CD14-positive monocyte (primary cell): ENCODE measurements around the gene FHIP1B. TPM values are rescaled to one million over a fixed set of nuclear protein-coding genes. Genes with fewer than 3 reads are reported as not detected.

Experiments
- DNase-seq, 3 donors: peaks; one replicate each; pipeline ENCODE4 v3.0.0-alpha.2; 2011 to 2022
- H2AFZ ChIP-seq: 2 replicates; pipeline ENCODE4 v1.6.0; 2012; ENCODE audit warnings: mild to moderate bottlenecking, low read depth, low read length, inconsistent platforms; ENCODE audit not compliant: insufficient read depth, poor library complexity, severe bottlenecking
- H3K27ac ChIP-seq, 2 donors: 1 replicate in 1 of 2; 2 replicates in 1 of 2; pipeline ENCODE4 v1.5.1; 2012 to 2013; ENCODE audit warnings: low read length in 2 of 2, control low read depth in 1 of 2, inconsistent platforms in 1 of 2, low read depth in 1 of 2, mild to moderate bottlenecking in 1 of 2
- H3K27me3 ChIP-seq, 2 donors: one replicate each; pipeline versions ENCODE4 v1.6.0 to v1.6.1; 2011 to 2013; ENCODE audit warnings: low read length in 2 of 2; ENCODE audit not compliant: control insufficient read depth in 2 of 2, insufficient read depth in 2 of 2
- H3K36me3 ChIP-seq, 2 donors: replicated peaks in 1 of 2; 1 replicate in 1 of 2; 2 replicates in 1 of 2; pipeline versions ENCODE4 v1.5.1 to v1.6.1; 2012 to 2013; ENCODE audit warnings: low read length in 2 of 2, control low read depth in 1 of 2, inconsistent platforms in 1 of 2, mild to moderate bottlenecking in 1 of 2; ENCODE audit not compliant: insufficient read depth in 2 of 2, control insufficient read depth in 1 of 2
- H3K4me1 ChIP-seq, 2 donors: 1 replicate in 1 of 2; 2 replicates in 1 of 2; pipeline versions ENCODE4 v1.5.1 to v1.6.1; 2012 to 2013; ENCODE audit warnings: low read length in 2 of 2, control low read depth in 1 of 2, inconsistent platforms in 1 of 2, mild to moderate bottlenecking in 1 of 2, moderate library complexity in 1 of 2; ENCODE audit not compliant: insufficient read depth in 2 of 2, control insufficient read depth in 1 of 2
- H3K4me2 ChIP-seq: replicated peaks from 2 replicates; pipeline ENCODE3; 2012; ENCODE audit warnings: low read length, moderate library complexity, mild to moderate bottlenecking; ENCODE audit not compliant: poor library complexity, severe bottlenecking; ENCODE audit errors: extremely low read depth
- H3K4me3 ChIP-seq, 3 experiments: fragments of 200-600 bp in 1 of 3; sonication (generic) in 1 of 3; replicated peaks in 1 of 3; 1 replicate in 2 of 3; 2 replicates in 1 of 3; pipeline ENCODE4 v1.5.1; 2011 to 2013; ENCODE audit warnings: low read length in 3 of 3, mild to moderate bottlenecking in 3 of 3, control low read depth in 2 of 3, low read depth in 2 of 3, inconsistent platforms in 1 of 3, moderate library complexity in 1 of 3
- H3K79me2 ChIP-seq: 2 replicates; pipeline ENCODE4 v1.6.0; 2012; ENCODE audit warnings: mild to moderate bottlenecking, control low read depth, inconsistent platforms, low read length, moderate library complexity; ENCODE audit not compliant: insufficient read depth
- H3K9ac ChIP-seq: 2 replicates; pipeline ENCODE4 v1.6.0; 2017; ENCODE audit warnings: low read length, mild to moderate bottlenecking; ENCODE audit not compliant: insufficient read depth, poor library complexity, severe bottlenecking
- H3K9me3 ChIP-seq, 2 donors: replicated peaks in 1 of 2; 1 replicate in 1 of 2; 2 replicates in 1 of 2; pipeline versions ENCODE4 v1.5.1 to v1.6.1; 2012 to 2013; ENCODE audit warnings: low read length in 2 of 2, control low read depth in 1 of 2; ENCODE audit not compliant: control insufficient read depth in 1 of 2, insufficient read depth in 1 of 2
- H4K20me1 ChIP-seq: 2 replicates; pipeline ENCODE4 v1.6.0; 2012; ENCODE audit warnings: mild to moderate bottlenecking, low read length, control low read depth, moderate library complexity; ENCODE audit not compliant: insufficient read depth
- H3K27ac Mint-ChIP-seq, 7 donors: one replicate each; pipeline ENCODE4 v1.8.0; 2020; ENCODE audit warnings: mild to moderate bottlenecking in 7 of 7, mixed read lengths in 7 of 7, moderate library complexity in 6 of 7, inconsistent platforms in 2 of 7
- H3K27me3 Mint-ChIP-seq, 3 donors: one replicate each; pipeline ENCODE4 v1.8.0; 2021 to 2022; ENCODE audit warnings: low read depth in 3 of 3, mild to moderate bottlenecking in 3 of 3, mixed read lengths in 3 of 3, moderate library complexity in 3 of 3, inconsistent platforms in 1 of 3
- H3K36me3 Mint-ChIP-seq, 2 donors: one replicate each; pipeline ENCODE4 v1.8.0; 2020; ENCODE audit warnings: mixed read lengths in 2 of 2, inconsistent platforms in 1 of 2, mild to moderate bottlenecking in 1 of 2
- H3K4me1 Mint-ChIP-seq: one replicate; pipeline ENCODE4 v1.8.0; 2020; ENCODE audit warnings: mild to moderate bottlenecking, mixed read lengths
- H3K4me3 Mint-ChIP-seq, 2 donors: one replicate each; pipeline ENCODE4 v1.8.0; 2020; ENCODE audit warnings: mild to moderate bottlenecking in 2 of 2, mixed read lengths in 2 of 2, moderate library complexity in 1 of 2
- H3K9me3 Mint-ChIP-seq, 7 donors: one replicate each; pipeline ENCODE4 v1.8.0; 2020 to 2022; ENCODE audit warnings: mixed read lengths in 7 of 7, mild to moderate bottlenecking in 6 of 7, moderate library complexity in 6 of 7, inconsistent platforms in 2 of 7
- WGBS: methylation state at CpG from one replicate; pipeline ENCODE4 v1.1.5; 2013; ENCODE audit warnings: missing lambda C conversion rate; ENCODE audit not compliant: insufficient coverage; 5-methylcytosine and 5-hydroxymethylcytosine counted together
- intact Hi-C, 2 donors: fragments of 100-400 bp; cut with micrococcal nuclease; formaldehyde crosslinking; loops; one replicate each; pipeline versions ENCODE4 v1.15.0 to v1.15.1; 2023
- polyA plus RNA-seq, 3 donors: library from polyadenylated mRNA; depleted of rRNA in 1 of 3; unstranded in 2 of 3; stranded (reverse) in 1 of 3; fragments of 300-500 nt in 2 of 3; fragments of >200 nt in 1 of 3; fragmentation: Illumina TruSeq in 2 of 3; gene quantifications; 1 replicate in 2 of 3; 2 replicates in 1 of 3; pipeline ENCODE4 v1.2.3, GENCODE V29; 2012 to 2021
- TF ChIP-seq, protein P1 (sequence below): fragments of 200-600 bp; IDR thresholded peaks from one replicate; pipeline ENCODE4 v1.8.0; 2022; ENCODE audit warnings: antibody characterized with exemption, mild to moderate bottlenecking

Gene FHIP1B
- polyA plus RNA-seq, 3 donors: 14.2 to 64.1 (median 18.9) TPM

DNA sequence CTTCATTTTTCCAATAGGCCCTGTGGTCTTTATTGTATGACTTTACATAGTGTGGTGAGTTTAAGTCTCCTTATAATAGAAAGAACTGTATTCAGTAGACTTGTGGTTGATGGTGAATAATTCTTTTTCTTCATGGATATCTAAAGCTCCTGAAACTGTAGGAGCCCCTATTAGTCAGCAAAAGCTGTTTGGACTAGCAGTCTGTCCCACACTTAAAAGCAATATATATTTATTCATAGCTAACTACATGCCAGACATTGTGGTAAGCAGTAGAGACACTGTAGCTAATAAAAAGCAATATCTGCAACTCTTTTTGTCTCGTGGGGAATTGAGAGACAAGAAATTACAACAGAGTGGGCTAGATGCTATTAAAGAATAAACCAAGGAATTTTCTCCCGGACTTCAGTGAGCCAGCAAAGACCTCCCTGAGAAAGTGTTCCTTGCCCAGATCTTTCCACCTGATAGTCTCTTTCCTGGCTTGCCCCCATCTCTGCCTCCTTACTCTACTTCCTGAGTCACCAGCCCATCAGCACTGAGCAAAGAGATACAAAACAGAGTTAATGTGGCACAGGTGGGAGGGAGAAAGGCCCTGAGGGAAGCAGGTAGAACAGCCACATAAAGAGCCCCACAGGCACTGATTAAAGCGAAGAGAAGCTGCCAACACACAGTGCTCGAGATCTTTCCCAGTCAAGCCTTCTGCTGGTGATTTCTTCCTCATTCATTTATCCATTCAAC is 36.8 kb downstream of the FHIP1B start:
- H3K36me3 Mint-ChIP-seq: peaks cover 18 to 42% of the 10 kb centered on the region in 2 donors
- Histone ChIP-seq H3K79me2 (peaks cover 1% of the 10 kb centered on the region), H3K4me3 (no peak overlapping the region), H3K9me3 (no peaks in the 10 kb centered on the region), H4K20me1 (no peaks in the 10 kb centered on the region), H3K4me2 (no peak overlapping the region), H3K27ac (no peak overlapping the region), H2AFZ (no peak overlapping the region), H3K27me3 (no peaks in the 10 kb centered on the region), H3K36me3 (no peaks in the 10 kb centered on the region), H3K9ac (no peak overlapping the region), H3K4me1 (peaks cover 45 to 75% of the 10 kb centered on the region in 2 donors)
- H3K9me3 Mint-ChIP-seq: peaks cover 0 to 8% (median 2%) of the 10 kb centered on the region in 7 donors
- intact Hi-C loops: loop anchor here in 1 of 2 donors (10.0 kb wide), 1 partner anchor 63 kb away; no protein-coding TSS in a partner anchor
- TF ChIP-seq, protein P1, sequence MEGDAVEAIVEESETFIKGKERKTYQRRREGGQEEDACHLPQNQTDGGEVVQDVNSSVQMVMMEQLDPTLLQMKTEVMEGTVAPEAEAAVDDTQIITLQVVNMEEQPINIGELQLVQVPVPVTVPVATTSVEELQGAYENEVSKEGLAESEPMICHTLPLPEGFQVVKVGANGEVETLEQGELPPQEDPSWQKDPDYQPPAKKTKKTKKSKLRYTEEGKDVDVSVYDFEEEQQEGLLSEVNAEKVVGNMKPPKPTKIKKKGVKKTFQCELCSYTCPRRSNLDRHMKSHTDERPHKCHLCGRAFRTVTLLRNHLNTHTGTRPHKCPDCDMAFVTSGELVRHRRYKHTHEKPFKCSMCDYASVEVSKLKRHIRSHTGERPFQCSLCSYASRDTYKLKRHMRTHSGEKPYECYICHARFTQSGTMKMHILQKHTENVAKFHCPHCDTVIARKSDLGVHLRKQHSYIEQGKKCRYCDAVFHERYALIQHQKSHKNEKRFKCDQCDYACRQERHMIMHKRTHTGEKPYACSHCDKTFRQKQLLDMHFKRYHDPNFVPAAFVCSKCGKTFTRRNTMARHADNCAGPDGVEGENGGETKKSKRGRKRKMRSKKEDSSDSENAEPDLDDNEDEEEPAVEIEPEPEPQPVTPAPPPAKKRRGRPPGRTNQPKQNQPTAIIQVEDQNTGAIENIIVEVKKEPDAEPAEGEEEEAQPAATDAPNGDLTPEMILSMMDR: no peak
- 100% methylated on average over 1 of the region's 4 CpGs for WGBS
- peak overlapping the region in 4 of 7 donors; percentile 39 to 81 (median 70) for H3K27ac Mint-ChIP-seq
- DNase-seq: no peak
- H3K27me3 Mint-ChIP-seq: peaks cover 0 to 3% (median 1%) of the 10 kb centered on the region in 3 donors
- peaks cover 72% of the 10 kb centered on the region for H3K4me1 Mint-ChIP-seq
- H3K4me3 Mint-ChIP-seq: no peak overlapping the region

DNA sequence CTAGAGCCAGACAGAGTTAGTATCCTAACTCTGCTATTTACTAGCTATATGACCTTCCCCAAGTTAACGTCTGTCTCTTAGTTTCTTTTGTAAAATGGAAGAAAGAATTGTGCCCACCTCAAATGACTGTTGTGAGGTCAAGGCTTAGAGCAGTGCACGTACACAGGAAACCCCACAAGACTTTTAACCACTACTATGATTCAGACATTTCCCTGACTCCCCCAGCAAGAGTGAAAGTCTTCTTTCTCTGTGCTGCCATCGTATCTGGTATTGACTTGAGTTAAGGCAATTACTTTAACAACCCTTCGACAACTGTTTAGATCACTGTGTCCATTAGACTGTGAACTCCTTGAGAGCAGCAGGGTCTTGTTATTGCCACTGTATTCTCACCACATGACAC is 38.0 kb downstream of the FHIP1B start:
- WGBS: 20% methylated on average over 1 of the region's 4 CpGs

More for the DNA sequence above, 38.0 kb downstream of the FHIP1B start:
- Histone ChIP-seq H2AFZ (no peak overlapping the region), H3K36me3 (no peaks in the 10 kb centered on the region), H3K9me3 (no peaks in the 10 kb centered on the region), H3K9ac (no peak overlapping the region), H3K4me2 (no peak overlapping the region), H3K27ac (peak overlapping the region in 1 of 2 donors; percentile 23), H3K27me3 (no peaks in the 10 kb centered on the region), H3K79me2 (no peaks in the 10 kb centered on the region), H3K4me1 (peaks cover 46 to 76% of the 10 kb centered on the region in 2 donors), H4K20me1 (no peaks in the 10 kb centered on the region), H3K4me3 (no peak overlapping the region)
- H3K4me3 Mint-ChIP-seq: no peak overlapping the region
- peaks cover 75% of the 10 kb centered on the region for H3K4me1 Mint-ChIP-seq
- peaks cover 15 to 39% of the 10 kb centered on the region in 2 donors for H3K36me3 Mint-ChIP-seq
- H3K27ac Mint-ChIP-seq: peak overlapping the region in 3 of 7 donors; percentile 19 to 56 (median 46)
- peaks cover 0 to 8% (median 2%) of the 10 kb centered on the region in 7 donors for H3K9me3 Mint-ChIP-seq
- H3K27me3 Mint-ChIP-seq: peaks cover 0 to 3% (median 1%) of the 10 kb centered on the region in 3 donors
- intact Hi-C loops: loop anchor here in 1 of 2 donors (10.0 kb wide), 1 partner anchor 62 kb away; no protein-coding TSS in a partner anchor
- peak in 1 of 3 donors; percentile 42 for DNase-seq
- TF ChIP-seq, protein P1: no peak
